ENCODE data around the gene CCDC97. TPM values are rescaled to one million over a fixed set of nuclear protein-coding genes. Genes with fewer than 3 reads are reported as not detected.

Gene CCDC97
- total RNA-seq, 1 donor = 29.1 TPM

- no peak for DNase-seq (ENCODE audit: low read depth in 2 of 3, low spot score in 2 of 3)
These were observed 12.2 kb upstream of the CCDC97 start for GRCh38 chr19:41297628-41298347.

GRCh38 chr19:41298348-41298964, 11.5 kb upstream of the CCDC97 start:
- DNase-seq (ENCODE audit: low read depth in 2 of 3, low spot score in 2 of 3) = peak in 2 of 3 donors; percentile 89 to 92

GRCh38 chr19:41299046-41299754, 10.8 kb upstream of the CCDC97 start:
- DNase-seq (ENCODE audit: low read depth in 2 of 3, low spot score in 2 of 3) = no peak

GRCh38 chr19:41299755-41300089, 10.2 kb upstream of the CCDC97 start:
- DNase-seq (ENCODE audit: low read depth in 2 of 3, low spot score in 2 of 3) = peak in 1 of 3 donors; percentile 34

GRCh38 chr19:41300555-41300954, 9.4 kb upstream of the CCDC97 start:
- DNase-seq (ENCODE audit: low read depth in 2 of 3, low spot score in 2 of 3) = peak in 1 of 3 donors; percentile 55

GRCh38 chr19:41302624-41303351, 7.2 kb upstream of the CCDC97 start:
- DNase-seq (ENCODE audit: low read depth in 2 of 3, low spot score in 2 of 3) = peak in 1 of 3 donors; percentile 46

GRCh38 chr19:41303954-41304353, 6.0 kb upstream of the CCDC97 start:
- no peak for DNase-seq (ENCODE audit: low read depth in 2 of 3, low spot score in 2 of 3)

GRCh38 chr19:41304706-41305483, 5.1 kb upstream of the CCDC97 start:
- no peak for DNase-seq (ENCODE audit: low read depth in 2 of 3, low spot score in 2 of 3)

GRCh38 chr19:41305927-41306793, 3.8 kb upstream of the CCDC97 start:
- no peak for DNase-seq (ENCODE audit: low read depth in 2 of 3, low spot score in 2 of 3)

GRCh38 chr19:41307090-41307875, 2.7 kb upstream of the CCDC97 start:
- DNase-seq (ENCODE audit: low read depth in 2 of 3, low spot score in 2 of 3) = peak in 1 of 3 donors; percentile 81

GRCh38 chr19:41307954-41308449, 2.0 kb upstream of the CCDC97 start:
- no peak for DNase-seq (ENCODE audit: low read depth in 2 of 3, low spot score in 2 of 3)

GRCh38 chr19:41308450-41309179, 1.4 kb upstream of the CCDC97 start:
- DNase-seq (ENCODE audit: low read depth in 2 of 3, low spot score in 2 of 3) = peak; percentile 88 to 95 (median 91)

- no peak for DNase-seq (ENCODE audit: low read depth in 2 of 3, low spot score in 2 of 3)
These were observed 566 bp upstream of the CCDC97 start for GRCh38 chr19:41309180-41310032.

GRCh38 chr19:41311072-41311471, 1.1 kb downstream of the CCDC97 start:
- no peak for DNase-seq (ENCODE audit: low read depth in 2 of 3, low spot score in 2 of 3)

- DNase-seq (ENCODE audit: low read depth in 2 of 3, low spot score in 2 of 3) = no peak
These were observed 1.6 kb downstream of the CCDC97 start for GRCh38 chr19:41311613-41312012.

- DNase-seq (ENCODE audit: low read depth in 2 of 3, low spot score in 2 of 3) = no peak
These were observed 6.4 kb downstream of the CCDC97 start for GRCh38 chr19:41316306-41316920.

Data from hematopoietic multipotent progenitor cell (in vitro differentiated cells).